Ectodermal cell (in vitro differentiated cells): ENCODE measurements around the gene TMEM240.

Source experiments
- H3K27ac ChIP-seq: 2 replicates; pipeline ENCODE4 v1.7.0; 2013; ENCODE audit warnings: mild to moderate bottlenecking, low read depth, low read length; ENCODE audit not compliant: insufficient read depth, poor library complexity, severe bottlenecking
- H3K27me3 ChIP-seq: 2 replicates; pipeline ENCODE4 v1.7.0; 2013; ENCODE audit warnings: mild to moderate bottlenecking, low read length; ENCODE audit not compliant: insufficient read depth, control insufficient read depth, poor library complexity, severe bottlenecking
- H3K36me3 ChIP-seq: one replicate; pipeline ENCODE4 v1.7.0; 2013; ENCODE audit warnings: low read length; ENCODE audit not compliant: control insufficient read depth, insufficient read depth
- H3K4me1 ChIP-seq: one replicate; pipeline ENCODE4 v1.7.0; 2013; ENCODE audit warnings: low read length; ENCODE audit not compliant: control insufficient read depth, insufficient read depth
- H3K4me3 ChIP-seq: 2 replicates; pipeline ENCODE4 v1.7.0; 2013; ENCODE audit warnings: low read depth, low read length, control low read depth; ENCODE audit not compliant: insufficient read depth
- H3K9me3 ChIP-seq: 2 replicates; pipeline ENCODE4 v1.7.0; 2013; ENCODE audit warnings: mild to moderate bottlenecking, low read length, moderate library complexity; ENCODE audit not compliant: control insufficient read depth
- WGBS, 2 experiments: methylation state at CpG; one replicate each; pipeline ENCODE4 v1.1.7; 2013; ENCODE audit warnings: missing lambda C conversion rate in 2 of 2; 5-methylcytosine and 5-hydroxymethylcytosine counted together

The TMEM240 gene

DNA sequence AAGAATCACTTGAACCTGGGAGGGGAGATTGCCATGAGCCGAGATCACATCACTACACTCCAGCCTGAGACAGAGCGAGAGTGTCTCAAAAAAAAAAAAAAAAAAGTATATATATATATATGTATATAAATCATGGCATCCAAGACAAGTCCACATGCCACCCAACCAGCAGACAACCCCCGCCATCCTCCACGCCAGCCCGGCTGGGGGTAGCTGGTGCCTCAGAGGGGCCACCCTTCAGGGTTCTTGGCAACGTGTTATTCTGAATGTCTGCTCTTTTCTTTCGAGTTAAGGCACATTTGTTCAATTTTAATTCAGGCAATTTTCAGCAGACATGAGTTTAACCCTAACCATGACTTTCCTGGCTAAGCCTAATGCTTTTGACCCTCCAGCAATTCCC, 9.7 kb upstream of the TMEM240 start:
- Histone ChIP-seq H3K4me1 (peaks cover 4% of the 10 kb centered on the region), H3K9me3 (no peaks in the 10 kb centered on the region), H3K36me3 (no peaks in the 10 kb centered on the region), H3K27me3 (no peaks in the 10 kb centered on the region), H3K27ac (no peak overlapping the region), H3K4me3 (no peak overlapping the region)
- WGBS, 2 experiments: 94 to 96% methylated on average over 5 of the region's 7 CpGs

GRCh38 chr1:1548591-1548990, 8.2 kb upstream of the TMEM240 start:
- Histone ChIP-seq H3K4me3 (no peak overlapping the region), H3K27me3 (no peaks in the 10 kb centered on the region), H3K27ac (no peak overlapping the region), H3K9me3 (no peaks in the 10 kb centered on the region), H3K36me3 (no peaks in the 10 kb centered on the region), H3K4me1 (no peaks in the 10 kb centered on the region)
- WGBS, 2 experiments: 91 to 94% methylated on average over 14 of the region's 14 CpGs

GRCh38 chr1:1547476-1547875, 7.1 kb upstream of the TMEM240 start:
- H3K27ac ChIP-seq: no peak overlapping the region
- no peaks in the 10 kb centered on the region for H3K9me3 ChIP-seq
- H3K4me3 ChIP-seq: no peak overlapping the region
- WGBS, 2 experiments: 96% methylated on average over 19 of the region's 19 CpGs
- H3K36me3 ChIP-seq: peaks cover 5% of the 10 kb centered on the region
- no peaks in the 10 kb centered on the region for H3K4me1 ChIP-seq
- no peaks in the 10 kb centered on the region for H3K27me3 ChIP-seq

- no peak overlapping the region for H3K4me3 ChIP-seq
- H3K9me3 ChIP-seq: no peaks in the 10 kb centered on the region
- no peak overlapping the region for H3K27ac ChIP-seq
- H3K4me1 ChIP-seq: no peaks in the 10 kb centered on the region
- H3K36me3 ChIP-seq: peaks cover 8% of the 10 kb centered on the region
- no peaks in the 10 kb centered on the region for H3K27me3 ChIP-seq
- WGBS, 2 experiments: 94 to 95% methylated on average over 8 to 9 of the region's 9 CpGs
Measured at GRCh38 chr1:1547011-1547410, 6.6 kb upstream of the TMEM240 start.

GRCh38 chr1:1545946-1546737, 5.7 kb upstream of the TMEM240 start:
- 93 to 95% methylated on average over 23 of the region's 23 CpGs for WGBS, 2 experiments
- Histone ChIP-seq H3K4me1 (no peaks in the 10 kb centered on the region), H3K4me3 (no peak overlapping the region), H3K9me3 (no peaks in the 10 kb centered on the region), H3K27ac (no peak overlapping the region), H3K27me3 (no peaks in the 10 kb centered on the region), H3K36me3 (peaks cover 8% of the 10 kb centered on the region)

DNA sequence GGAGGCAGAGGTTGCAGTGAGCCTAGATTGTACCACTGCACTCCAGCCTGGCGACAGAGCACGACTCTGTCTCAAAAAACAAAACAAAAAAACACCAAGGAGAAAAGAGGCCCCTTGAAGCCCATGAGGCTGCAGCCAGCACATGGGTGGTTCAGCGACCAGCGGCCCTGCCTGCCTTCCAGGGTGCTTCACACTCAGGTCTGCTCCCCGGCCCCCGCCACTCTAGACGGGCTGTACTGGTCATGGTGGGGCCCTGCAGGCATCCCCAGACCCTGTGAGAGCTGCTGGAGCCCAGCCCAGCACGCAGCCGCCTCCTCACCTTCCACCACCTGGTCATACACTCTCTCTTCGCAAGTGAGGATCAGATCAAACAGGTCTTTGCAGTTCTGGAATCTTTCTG, 4.1 kb upstream of the TMEM240 start:
- Histone ChIP-seq H3K27me3 (no peaks in the 10 kb centered on the region), H3K27ac (no peak overlapping the region), H3K4me3 (no peak overlapping the region), H3K36me3 (peaks cover 8% of the 10 kb centered on the region), H3K9me3 (no peaks in the 10 kb centered on the region), H3K4me1 (no peaks in the 10 kb centered on the region)
- 95 to 97% methylated on average over 10 of the region's 10 CpGs for WGBS, 2 experiments

DNA sequence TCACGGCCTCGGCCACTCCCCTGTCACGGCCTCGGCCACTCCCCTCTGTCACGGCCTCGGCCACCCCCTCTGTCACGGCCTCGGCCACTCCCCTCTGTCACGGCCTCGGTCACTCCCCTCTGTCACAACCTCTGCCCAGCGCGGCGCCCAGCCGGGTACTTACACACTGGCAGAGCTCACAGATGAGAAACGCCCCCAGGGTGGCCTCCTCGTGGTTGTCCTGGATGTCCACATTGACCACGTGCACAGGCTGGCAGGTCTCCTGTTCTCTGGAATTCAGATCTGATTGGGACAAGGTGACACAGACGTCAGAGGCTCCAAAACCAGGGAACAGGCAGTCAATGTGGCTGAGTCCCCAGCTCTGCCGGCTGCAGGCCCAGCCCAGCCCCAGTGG, 3.3 kb upstream of the TMEM240 start:
- Histone ChIP-seq H3K4me3 (no peak overlapping the region), H3K36me3 (peaks cover 8% of the 10 kb centered on the region), H3K27me3 (no peaks in the 10 kb centered on the region), H3K4me1 (peaks cover 7% of the 10 kb centered on the region), H3K9me3 (no peaks in the 10 kb centered on the region), H3K27ac (no peak overlapping the region)
- 90 to 93% methylated on average over 19 of the region's 19 CpGs for WGBS, 2 experiments

- Histone ChIP-seq H3K4me1 (peaks cover 7% of the 10 kb centered on the region), H3K27me3 (no peaks in the 10 kb centered on the region), H3K27ac (no peak overlapping the region), H3K4me3 (no peak overlapping the region), H3K36me3 (peaks cover 8% of the 10 kb centered on the region), H3K9me3 (no peaks in the 10 kb centered on the region)
- 92 to 93% methylated on average over 45 of the region's 45 CpGs for WGBS, 2 experiments
Measured at GRCh38 chr1:1542766-1543705, 2.6 kb upstream of the TMEM240 start.

- no peaks in the 10 kb centered on the region for H3K9me3 ChIP-seq
- H3K4me1 ChIP-seq: peaks cover 7% of the 10 kb centered on the region
- WGBS, 2 experiments: 93 to 96% methylated on average over 37 of the region's 37 CpGs
- peaks cover 8% of the 10 kb centered on the region for H3K36me3 ChIP-seq
- H3K27me3 ChIP-seq: no peaks in the 10 kb centered on the region
- no peak overlapping the region for H3K4me3 ChIP-seq
- H3K27ac ChIP-seq: no peak overlapping the region
Measured at GRCh38 chr1:1541956-1542765, 1.7 kb upstream of the TMEM240 start.
